Astrocyte of the spinal cord (primary cell): ENCODE results near the gene FAM124B.

Experiments used
- DNase-seq: peaks from one replicate; pipeline ENCODE4 v3.0.0; 2011; ENCODE audit warnings: low read depth, low spot score
- H3K4me3 ChIP-seq: 2 replicates; pipeline ENCODE4 v1.5.1; 2011; ENCODE audit warnings: low read depth, mild to moderate bottlenecking, low read length, moderate library complexity
- CTCF ChIP-seq: IDR thresholded peaks from 2 replicates; pipeline ENCODE4 v1.5.1; 2012; ENCODE audit warnings: low read depth, mild to moderate bottlenecking, low read length, inconsistent platforms
- in situ Hi-C: cut with HindIII; loops from 2 replicates; pipeline ENCODE4 v1.10.0; 2017; ENCODE audit warnings: low sequenced_read_pairs

FAM124B gene

DNA sequence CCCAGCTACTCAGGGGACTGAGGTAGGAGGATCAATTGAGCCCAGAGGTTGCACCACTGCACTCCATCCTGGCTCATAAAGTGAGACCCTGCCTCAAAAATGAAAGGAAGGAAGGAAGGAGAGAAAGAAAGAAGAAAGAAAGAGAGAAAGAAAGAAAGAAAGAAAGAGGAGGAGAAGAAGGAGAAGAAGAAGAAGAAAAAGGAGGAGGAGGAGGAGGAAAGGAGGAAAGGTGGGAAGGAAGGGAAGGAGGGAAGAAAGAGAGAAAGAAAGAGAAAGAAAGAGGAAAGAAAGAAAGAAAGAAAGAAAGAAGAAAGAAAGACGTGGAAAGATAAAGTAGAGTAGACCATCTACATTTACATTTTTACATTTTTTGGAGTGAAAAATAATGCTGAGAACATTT, 39.8 kb downstream of the FAM124B start:
- in situ Hi-C loops: no loop called here
- TF ChIP-seq CTCF: no peak
- DNase-seq: no peak
- H3K4me3 ChIP-seq: no peak overlapping the region

- peak; percentile 16 for DNase-seq
- in situ Hi-C loops: no loop called here
- H3K4me3 ChIP-seq: no peak overlapping the region
- TF ChIP-seq CTCF: no peak
These were observed 41.1 kb downstream of the FAM124B start for GRCh38 chr2:224360801-224361251.

DNA sequence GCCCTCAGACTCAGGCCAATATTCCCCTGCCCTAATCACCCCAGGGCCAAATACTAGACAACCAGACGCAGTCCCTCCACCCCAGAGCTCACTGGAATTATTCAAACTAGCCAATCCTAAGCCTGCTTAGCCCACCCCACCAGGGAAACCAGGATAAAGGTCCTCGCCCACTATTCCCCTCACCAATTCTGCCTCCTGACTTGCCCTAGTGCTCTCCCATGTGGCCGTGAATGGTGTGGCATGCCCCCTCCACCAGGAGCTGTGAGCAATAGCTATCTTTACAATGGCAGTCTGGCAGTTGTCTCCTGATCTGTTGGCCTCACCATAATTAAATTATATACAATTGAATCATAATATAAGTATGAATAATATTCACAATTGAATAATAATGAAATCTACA, 42.3 kb downstream of the FAM124B start:
- peak; percentile 49 for TF ChIP-seq CTCF
- no peak overlapping the region for H3K4me3 ChIP-seq
- in situ Hi-C loops: no loop called here
- no peak for DNase-seq

DNA sequence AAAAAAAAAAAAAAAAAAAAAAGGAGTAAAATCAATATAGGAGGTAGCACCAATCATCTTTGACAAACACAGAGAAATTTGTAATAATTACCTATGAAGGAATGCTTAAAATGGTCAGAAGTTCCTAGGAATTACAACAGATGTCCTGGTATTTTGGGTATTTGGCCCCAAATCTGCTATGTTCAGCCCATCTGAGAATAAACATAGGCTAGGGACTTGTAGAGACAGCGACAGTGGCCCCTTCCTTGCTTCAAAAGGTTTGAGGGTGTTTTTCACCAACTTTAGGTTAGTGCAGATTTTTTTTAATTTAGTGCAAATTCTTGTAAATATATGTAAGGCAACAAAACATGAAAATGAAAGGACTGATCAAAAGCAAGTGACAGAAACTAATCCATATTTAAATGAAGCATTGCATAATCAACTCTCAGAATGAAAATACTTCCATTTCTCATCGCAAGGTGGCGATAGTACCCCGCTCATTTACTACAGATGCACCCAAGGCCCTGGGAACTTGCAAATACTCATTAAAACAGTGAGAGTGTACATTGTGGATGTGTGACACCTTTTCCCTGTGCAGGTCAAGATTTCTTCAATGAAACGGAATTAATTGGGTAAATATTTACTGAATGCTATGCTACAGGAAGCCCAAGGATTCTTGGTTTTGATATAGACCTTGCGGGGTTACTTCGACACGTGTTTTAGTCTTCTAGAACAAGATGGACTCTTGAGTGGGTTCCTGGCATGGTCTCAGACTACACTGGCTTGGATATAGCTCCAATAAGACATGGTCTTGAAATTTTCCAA, 44.6 kb downstream of the FAM124B start:
- DNase-seq: peak; percentile 64
- in situ Hi-C loops: no loop called here
- peak; percentile 62 for TF ChIP-seq CTCF
- no peak overlapping the region for H3K4me3 ChIP-seq

- DNase-seq: no peak
- TF ChIP-seq CTCF: no peak
- in situ Hi-C loops: no loop called here
- H3K4me3 ChIP-seq: no peak overlapping the region
These were observed 47.2 kb downstream of the FAM124B start for GRCh38 chr2:224354632-224355211.

- in situ Hi-C loops: no loop called here
- DNase-seq: no peak
- TF ChIP-seq CTCF: no peak
- H3K4me3 ChIP-seq: no peak overlapping the region
These were observed 51.2 kb downstream of the FAM124B start for GRCh38 chr2:224350703-224351102.
